Fibroblast of the conjunctiva (primary cell): ENCODE measurements around the gene WDR86.

Source experiments
- DNase-seq: peaks from one replicate; pipeline ENCODE4 v3.0.0-alpha.2; 2010; ENCODE audit warnings: low read depth

WDR86 gene

GRCh38 chr7:151349507-151349853 is 60.4 kb downstream of the WDR86 start:
- DNase-seq, result no peak

- DNase-seq, result no peak
These were observed 60.9 kb downstream of the WDR86 start for GRCh38 chr7:151348970-151349369.

GRCh38 chr7:151347200-151347599 is 62.6 kb downstream of the WDR86 start:
- no peak for DNase-seq

- DNase-seq, result no peak
These were observed 63.4 kb downstream of the WDR86 start for GRCh38 chr7:151346470-151346769.

- no peak for DNase-seq
These were observed 64.0 kb downstream of the WDR86 start for GRCh38 chr7:151345576-151346469.

GRCh38 chr7:151343516-151343915 is 66.3 kb downstream of the WDR86 start:
- DNase-seq, result no peak

- DNase-seq, result no peak
These were observed 67.0 kb downstream of the WDR86 start for GRCh38 chr7:151342811-151343210.

- no peak for DNase-seq
These were observed 67.7 kb downstream of the WDR86 start for GRCh38 chr7:151342102-151342646.

- peak; percentile 52 for DNase-seq
These were observed 68.3 kb downstream of the WDR86 start, which contains the start of gene NUB1 for GRCh38 chr7:151341357-151342101. TSS of gene NUB1 (plus strand) at chr7:151341812. CDS start at chr7:151345350, 3,538 bp downstream.

- DNase-seq, result no peak
These were observed 69.0 kb downstream of the WDR86 start for GRCh38 chr7:151340794-151341356.

- DNase-seq, result no peak
These were observed 70.0 kb downstream of the WDR86 start for GRCh38 chr7:151339651-151340382.

GRCh38 chr7:151338809-151339208 is 71.0 kb downstream of the WDR86 start:
- no peak for DNase-seq

- DNase-seq, result no peak
These were observed 72.5 kb downstream of the WDR86 start for GRCh38 chr7:151337346-151337745.

GRCh38 chr7:151336027-151336708 is 73.7 kb downstream of the WDR86 start:
- no peak for DNase-seq

- no peak for DNase-seq
These were observed 75.2 kb downstream of the WDR86 start for GRCh38 chr7:151334628-151335027.
